Measurements from ENCODE around the gene HMGB4. TPM values are rescaled to one million over a fixed set of nuclear protein-coding genes. Genes with fewer than 3 reads are reported as not detected.

The HMGB4 gene
- total and polyA plus RNA-seq, 2 donors (not counting 3 experiments of a cell fraction or from before 2014, with no cell fraction given) = not detected

- Histone ChIP-seq H3K9ac (replicated peaks; ENCODE audit: extremely low read depth, insufficient read depth, low read length) (no peak overlapping the region), H2AFZ (ENCODE audit: low read depth, low read length) (no peak overlapping the region), H3K9me3 (replicated peaks; ENCODE audit: control insufficient read depth, insufficient read depth, low read length) (peaks cover 3% of the 10 kb centered on the region), H3K4me1 (ENCODE audit: control insufficient read depth, extremely low read depth, insufficient read depth, low read length) (no peaks in the 10 kb centered on the region), H3K36me3 (ENCODE audit: control insufficient read depth in 2 of 2, extremely low read depth in 1 of 2, insufficient read depth in 2 of 2, low read length in 2 of 2) (no peaks in the 10 kb centered on the region), H3K9me1 (replicated peaks; ENCODE audit: control insufficient read depth, extremely low read depth, insufficient read depth, low read length) (no peaks in the 10 kb centered on the region), H3K79me2 (ENCODE audit: control insufficient read depth, insufficient read depth, low read length) (no peaks in the 10 kb centered on the region), H3K4me2 (ENCODE audit: insufficient read depth, low read length) (no peak overlapping the region), H3K27me3 (ENCODE audit: control insufficient read depth in 2 of 2, insufficient read depth in 2 of 2, low read length in 2 of 2) (no peaks in the 10 kb centered on the region), H3K4me3 (replicated peaks in 1 of 3; ENCODE audit: insufficient read depth in 1 of 3, low read depth in 1 of 3, low read length in 3 of 3) (no peak overlapping the region), H4K20me1 (replicated peaks; ENCODE audit: control insufficient read depth, extremely low read depth, insufficient read depth, low read length) (no peaks in the 10 kb centered on the region), H3K27ac (ENCODE audit: insufficient read depth, low read depth, low read length) (no peak overlapping the region)
- intact Hi-C loops (cut with micrococcal nuclease) (no loop called here), dilution Hi-C loops (cut with MboI; ENCODE audit: extremely low pct_ligation_motif_present, low sequenced_read_pairs) (no loop called here)
- FAIRE-seq (no peak), DNase-seq (ENCODE audit: low read depth, low spot score) (no peak)
- no peak for TF ChIP-seq MAX (IDR thresholded peaks at IDR 0.05; ENCODE audit: insufficient read depth, insufficient read length)
- TF ChIP-seq FOS (IDR thresholded peaks at IDR 0.05; ENCODE audit: borderline replicate concordance, insufficient read depth, low read length) = no peak
- no peak for TF ChIP-seq EZH2 (IDR thresholded peaks at IDR 0.05; ENCODE audit: borderline replicate concordance, low read depth, low read length, severe bottlenecking)
- no peak for TF ChIP-seq CTCF (IDR thresholded peaks at IDR 0.05; ENCODE audit: extremely low read depth in 1 of 2, insufficient read depth in 1 of 2, low read depth in 1 of 2, low read length in 2 of 2)
- TF ChIP-seq POLR2A (IDR thresholded peaks at IDR 0.05; ENCODE audit: low read depth, low read length) = no peak
- TF ChIP-seq POLR2AphosphoS5 (IDR thresholded peaks at IDR 0.05; ENCODE audit: insufficient read depth, low read depth, low read length) = no peak
- no peak for TF ChIP-seq MYC (IDR thresholded peaks at IDR 0.05; ENCODE audit: low read depth, low read length)
- no peak for TF ChIP-seq JUN (IDR thresholded peaks at IDR 0.05; ENCODE audit: borderline replicate concordance, insufficient read depth, insufficient read length, low read depth)
- no peak for TF ChIP-seq GATA2 (IDR thresholded peaks at IDR 0.05; ENCODE audit: insufficient read depth, insufficient read length, low read depth, low read length)
- POLR2A ChIA-PET = no interaction called here
- BruUV-seq (replicated peaks) = no TSS peak
- CTCF ChIA-PET = no interaction called here
These were observed 49.7 kb upstream of the HMGB4 start for GRCh38 chr1:33814166-33814565.
